NCI-H460 (cell line): ENCODE results near the gene XYLT1. TPM values are rescaled to one million over a fixed set of nuclear protein-coding genes. Genes with fewer than 3 reads are reported as not detected.
"Not testable (repeated sequence)": the region's sequence is repeated elsewhere in the genome, so short reads cannot be mapped to it uniquely, and the experiment has no call there.

ENCODE experiments used
- DNase-seq: peaks from one replicate; pipeline ENCODE4 v3.0.0-alpha.2; 2016; ENCODE audit warnings: low read depth; ENCODE audit errors: extremely low read depth
- polyA plus RNA-seq: library from polyadenylated mRNA; depleted of rRNA; stranded (reverse); fragments of >200 nt; gene quantifications from 2 replicates; pipeline ENCODE4 v1.2.3, GENCODE V29; 2014; cell fraction: nucleus; rRNA removed
- total RNA-seq: library from RNA; depleted of rRNA; stranded (reverse); fragments of >200 nt; shearing (Covaris generic); gene quantifications from 2 replicates; pipeline ENCODE4 v1.2.3, GENCODE V29; 2014; rRNA removed

The XYLT1 gene, protein sequence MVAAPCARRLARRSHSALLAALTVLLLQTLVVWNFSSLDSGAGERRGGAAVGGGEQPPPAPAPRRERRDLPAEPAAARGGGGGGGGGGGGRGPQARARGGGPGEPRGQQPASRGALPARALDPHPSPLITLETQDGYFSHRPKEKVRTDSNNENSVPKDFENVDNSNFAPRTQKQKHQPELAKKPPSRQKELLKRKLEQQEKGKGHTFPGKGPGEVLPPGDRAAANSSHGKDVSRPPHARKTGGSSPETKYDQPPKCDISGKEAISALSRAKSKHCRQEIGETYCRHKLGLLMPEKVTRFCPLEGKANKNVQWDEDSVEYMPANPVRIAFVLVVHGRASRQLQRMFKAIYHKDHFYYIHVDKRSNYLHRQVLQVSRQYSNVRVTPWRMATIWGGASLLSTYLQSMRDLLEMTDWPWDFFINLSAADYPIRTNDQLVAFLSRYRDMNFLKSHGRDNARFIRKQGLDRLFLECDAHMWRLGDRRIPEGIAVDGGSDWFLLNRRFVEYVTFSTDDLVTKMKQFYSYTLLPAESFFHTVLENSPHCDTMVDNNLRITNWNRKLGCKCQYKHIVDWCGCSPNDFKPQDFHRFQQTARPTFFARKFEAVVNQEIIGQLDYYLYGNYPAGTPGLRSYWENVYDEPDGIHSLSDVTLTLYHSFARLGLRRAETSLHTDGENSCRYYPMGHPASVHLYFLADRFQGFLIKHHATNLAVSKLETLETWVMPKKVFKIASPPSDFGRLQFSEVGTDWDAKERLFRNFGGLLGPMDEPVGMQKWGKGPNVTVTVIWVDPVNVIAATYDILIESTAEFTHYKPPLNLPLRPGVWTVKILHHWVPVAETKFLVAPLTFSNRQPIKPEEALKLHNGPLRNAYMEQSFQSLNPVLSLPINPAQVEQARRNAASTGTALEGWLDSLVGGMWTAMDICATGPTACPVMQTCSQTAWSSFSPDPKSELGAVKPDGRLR
- 27.1 and 27.2 TPM in 2 replicates for total RNA-seq
- 5.6 and 6.7 TPM in 2 replicates for polyA plus RNA-seq

DNA sequence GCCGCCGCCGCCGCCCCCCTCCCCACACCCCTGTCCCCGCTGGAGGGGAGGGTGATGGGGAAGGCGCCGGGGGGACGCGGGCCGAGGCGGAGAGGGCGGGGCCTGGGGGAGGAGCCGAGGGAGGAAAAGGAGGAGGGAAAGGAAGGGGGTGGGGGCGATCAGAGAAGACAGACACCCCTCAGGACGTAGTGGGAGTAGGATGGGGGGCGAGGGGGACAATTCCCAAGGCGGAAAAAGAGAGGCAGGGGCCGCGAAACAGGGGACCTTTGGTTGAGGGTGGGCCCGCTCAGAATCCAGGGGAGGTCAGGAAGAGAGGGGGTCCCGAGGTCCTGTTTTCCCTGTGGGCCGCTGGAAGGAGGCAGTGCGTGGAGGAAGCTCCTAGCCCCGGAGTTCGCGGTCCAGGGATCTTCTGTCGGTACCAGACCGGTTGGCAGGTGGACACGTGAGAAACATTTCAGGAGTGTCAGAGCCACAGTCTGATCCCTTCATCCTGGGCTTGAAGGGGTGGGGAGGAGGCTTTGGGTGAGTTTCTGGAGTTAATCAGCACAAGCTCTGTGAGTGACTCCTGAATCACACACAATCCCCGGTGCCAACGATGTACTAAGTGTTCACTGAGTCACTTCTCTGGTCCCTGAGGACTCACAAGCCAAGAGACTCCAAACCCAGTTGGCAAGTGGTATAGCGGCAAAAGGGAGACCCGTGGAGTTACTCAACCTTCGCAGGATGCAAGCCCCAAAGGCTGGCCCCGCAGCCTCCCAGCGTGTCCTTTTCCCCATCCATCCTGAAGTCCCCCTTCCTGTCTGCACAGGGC, at the start of gene XYLT1:
Gene XYLT1, minus strand, starts transcription at position 53 of the 811 bp plus-strand sequence. CDS start 164 bp downstream, outside the sequence.
- peak; percentile 67 for DNase-seq

DNA sequence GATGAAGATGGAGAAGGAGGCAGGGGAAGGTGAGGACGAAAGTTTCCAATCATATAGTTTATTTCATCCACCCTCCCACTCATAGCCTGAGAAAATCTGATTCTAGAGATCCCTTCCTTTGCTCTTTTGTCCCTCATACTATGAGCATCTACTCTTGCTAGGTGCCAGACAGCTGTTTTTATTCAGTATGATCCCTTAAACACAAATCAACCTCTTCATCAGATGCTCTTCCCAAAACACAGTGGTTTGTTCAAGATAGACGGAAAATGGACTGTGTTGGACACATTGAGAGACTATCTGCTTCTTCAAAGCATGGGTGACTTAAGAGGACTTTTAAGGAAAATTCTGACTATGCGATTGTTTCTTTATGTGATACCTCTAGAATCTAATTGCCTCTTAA, 49.4 kb upstream of the XYLT1 start:
- DNase-seq: no peak

DNA sequence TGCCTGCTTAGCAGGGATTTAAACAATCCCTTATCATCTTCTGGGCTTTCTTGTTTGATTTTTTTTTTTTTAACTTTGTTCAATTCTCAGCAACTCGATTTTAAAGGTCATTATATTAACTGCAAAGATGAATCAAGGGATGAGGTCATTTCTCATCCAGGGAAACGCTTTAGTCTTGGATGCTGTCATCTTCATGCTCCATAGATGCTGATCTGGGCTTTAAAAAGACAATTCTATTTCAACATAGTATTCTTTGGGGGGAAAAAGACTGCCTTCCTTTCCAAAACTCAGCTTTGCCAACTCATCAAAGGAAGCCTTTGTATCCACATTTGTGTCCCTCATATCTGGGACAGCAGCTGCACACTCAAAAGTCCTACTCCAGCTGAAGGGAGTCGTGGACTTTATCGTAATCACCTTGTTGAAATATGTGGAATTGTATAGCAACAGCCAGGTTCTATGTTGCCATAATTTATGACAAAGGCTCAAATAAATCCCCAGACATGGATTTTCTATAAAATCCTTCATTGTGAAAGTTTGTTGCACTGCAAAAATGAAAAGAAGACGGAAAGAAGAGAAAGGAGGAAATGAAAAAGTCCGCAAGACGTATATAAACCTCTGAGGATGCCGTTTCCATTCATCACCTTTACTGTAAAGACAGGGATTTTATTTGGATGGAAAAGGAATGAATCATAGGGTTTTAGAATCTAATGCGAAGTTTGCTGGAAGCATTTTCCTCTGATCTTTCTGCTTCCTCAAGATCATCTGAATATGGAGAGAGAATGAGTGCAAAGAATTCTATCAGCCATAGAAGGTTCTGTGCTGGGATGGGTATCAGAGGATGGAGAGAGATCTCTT, 48.6 kb upstream of the XYLT1 start:
- no peak for DNase-seq

DNA sequence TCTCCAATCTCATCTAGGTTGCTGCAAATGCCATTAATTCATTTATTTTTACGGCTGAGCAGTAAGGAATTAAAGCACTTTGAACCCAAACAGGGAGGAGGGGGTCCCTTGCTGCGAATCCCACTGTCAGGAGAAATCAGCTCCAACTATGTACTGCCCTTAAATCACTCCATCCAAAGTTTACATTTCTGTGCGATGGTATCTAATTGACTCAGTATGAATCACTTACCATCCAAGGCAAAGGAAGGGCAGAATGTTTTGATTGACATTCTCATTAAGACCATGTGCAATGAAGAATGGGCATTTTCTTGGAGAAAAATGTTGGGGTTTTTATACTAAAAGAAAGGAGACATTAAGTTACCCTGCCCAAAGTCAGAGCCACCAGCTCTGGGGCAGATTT, 47.7 kb upstream of the XYLT1 start:
- no peak for DNase-seq

DNA sequence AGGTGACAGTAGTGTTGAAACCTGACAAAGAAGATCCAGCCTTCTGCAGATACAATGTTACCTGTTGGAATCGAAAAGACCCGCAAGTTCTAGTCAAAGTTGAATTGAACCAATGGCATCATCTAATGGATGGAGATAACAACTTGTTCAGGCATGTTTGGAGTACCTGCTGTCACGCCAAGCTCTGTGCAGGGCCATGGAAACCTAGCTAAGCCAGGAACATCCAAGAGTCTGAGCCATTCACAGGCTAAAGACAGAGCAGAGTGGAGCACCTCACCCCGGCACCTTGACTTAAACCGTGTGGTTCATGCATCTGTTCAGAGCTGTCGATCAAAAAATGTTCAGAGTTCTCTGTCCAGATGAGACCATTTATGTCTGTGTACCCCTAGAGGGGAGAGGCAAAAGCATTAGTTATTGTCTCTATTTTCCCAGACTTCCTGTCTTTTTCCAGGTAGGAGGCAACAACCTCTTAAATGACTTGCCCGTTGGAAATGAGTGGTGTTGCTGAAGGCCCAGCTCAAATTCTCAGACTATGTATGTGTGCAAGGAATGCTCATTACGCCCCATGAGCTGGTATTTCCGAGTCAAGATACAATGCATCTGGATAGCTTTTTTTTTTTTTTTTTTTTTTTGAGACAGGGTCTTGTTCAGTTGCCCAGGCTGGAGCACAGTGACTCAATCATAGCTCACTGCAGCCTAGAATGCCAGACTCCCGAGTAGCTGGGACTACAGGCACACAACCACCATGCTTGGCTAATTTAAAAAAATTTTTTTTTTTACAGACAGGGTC, 44.9 kb upstream of the XYLT1 start:
- no peak for DNase-seq

DNA sequence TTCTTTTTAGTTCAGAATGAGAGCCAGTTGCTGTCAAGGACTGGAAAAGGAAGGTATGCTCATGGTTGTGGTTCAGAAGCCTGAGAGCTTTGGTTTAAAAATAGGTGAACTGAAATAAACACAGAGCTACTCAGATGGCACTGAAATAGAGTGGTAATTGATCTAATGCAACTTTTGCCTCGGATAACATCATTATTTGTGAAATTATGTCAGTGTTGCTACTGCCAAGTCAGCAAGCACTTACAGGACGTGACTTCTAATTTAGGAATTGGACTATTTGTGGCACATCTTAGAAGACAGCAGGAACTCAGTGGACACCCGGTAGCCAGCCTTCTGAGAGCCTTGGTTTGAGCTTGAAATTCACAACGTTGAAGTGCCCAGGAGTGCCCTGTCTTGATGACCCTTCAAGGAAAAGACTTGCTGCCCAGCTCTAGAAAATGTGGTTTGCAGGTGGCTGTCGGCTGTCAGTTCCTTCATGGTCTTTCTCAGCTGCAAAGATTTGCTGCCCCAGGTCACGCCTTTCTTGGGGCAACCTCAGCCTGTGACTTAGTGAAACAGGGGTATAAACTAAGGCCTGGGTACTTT, 42.0 kb upstream of the XYLT1 start:
- no peak for DNase-seq

DNA sequence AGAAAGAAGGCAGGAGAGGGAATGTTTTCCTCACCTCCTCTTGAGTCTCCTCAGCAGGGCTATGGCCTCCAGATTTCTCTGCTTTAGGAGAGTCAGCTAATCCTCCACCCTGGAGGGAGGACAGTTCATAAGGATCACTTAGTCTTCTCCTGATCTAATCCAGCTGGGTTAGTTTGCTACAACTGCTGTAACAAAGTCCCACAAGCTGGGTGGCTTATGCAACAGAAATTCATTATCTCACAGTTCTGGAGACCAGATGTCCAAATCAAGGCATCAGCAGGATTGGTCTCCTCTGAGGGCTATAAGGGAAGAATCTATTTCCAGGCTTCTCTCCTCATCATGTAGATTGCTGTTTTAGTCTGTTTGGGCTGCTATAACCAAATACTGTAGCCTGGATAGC, 40.6 kb upstream of the XYLT1 start:
- no peak for DNase-seq

DNA sequence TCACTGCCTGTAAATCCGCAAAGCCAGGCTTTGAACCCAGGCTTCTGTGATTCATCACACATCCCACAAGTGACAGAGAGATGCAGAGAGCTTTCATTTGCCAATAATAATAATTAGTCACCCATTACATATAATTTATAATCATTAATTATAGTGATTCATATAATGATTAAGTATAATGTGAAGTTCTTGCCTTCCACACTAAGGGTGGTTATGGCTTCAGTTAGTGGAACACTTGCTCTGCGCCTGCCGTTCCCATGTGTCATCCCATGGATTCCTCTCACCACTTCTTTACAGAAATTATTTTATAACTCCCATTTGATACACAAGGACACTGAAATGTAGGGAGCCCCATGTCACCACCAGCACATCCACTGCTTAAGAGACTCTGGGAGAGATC, 39.8 kb upstream of the XYLT1 start:
- DNase-seq: no peak

DNA sequence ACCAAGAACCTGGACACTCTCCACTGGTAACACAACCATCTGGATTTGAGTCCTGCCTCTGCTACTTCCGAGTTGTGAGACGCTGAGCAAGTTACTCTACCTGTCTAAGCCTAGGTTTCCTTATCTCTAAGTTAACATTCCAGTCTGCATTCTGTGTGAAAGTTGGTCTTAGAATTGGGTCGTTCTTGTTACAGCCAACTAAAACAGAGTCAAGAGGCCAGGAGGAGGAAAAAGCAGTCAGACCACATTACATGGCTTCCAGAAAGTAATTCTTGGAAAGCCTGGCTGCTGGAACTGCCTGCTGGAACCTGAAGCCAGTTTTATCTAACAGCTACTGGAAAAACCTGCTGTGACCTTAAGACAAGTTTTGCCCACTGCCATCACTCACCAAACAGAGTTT, 38.4 kb upstream of the XYLT1 start:
- DNase-seq: no peak

DNA sequence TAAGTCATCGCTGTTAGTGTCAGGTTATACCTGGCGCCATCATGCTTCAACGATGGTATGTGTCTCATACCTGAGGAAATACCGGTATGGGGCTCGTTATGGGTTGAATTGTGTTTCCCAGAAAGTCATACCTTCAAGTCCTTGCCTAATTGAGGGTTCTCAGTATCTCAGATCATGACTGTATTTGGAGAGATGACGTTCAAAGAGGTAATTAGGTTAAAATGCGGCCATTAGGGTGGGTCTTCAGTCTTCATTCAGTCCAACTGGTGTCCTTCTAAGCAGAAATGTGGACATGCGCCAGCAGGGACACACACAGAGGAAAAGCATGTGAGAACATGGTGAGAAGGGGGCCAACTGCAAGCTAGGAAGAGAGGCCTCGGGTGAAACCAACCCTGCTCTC, 37.5 kb upstream of the XYLT1 start:
- no peak for DNase-seq

DNA sequence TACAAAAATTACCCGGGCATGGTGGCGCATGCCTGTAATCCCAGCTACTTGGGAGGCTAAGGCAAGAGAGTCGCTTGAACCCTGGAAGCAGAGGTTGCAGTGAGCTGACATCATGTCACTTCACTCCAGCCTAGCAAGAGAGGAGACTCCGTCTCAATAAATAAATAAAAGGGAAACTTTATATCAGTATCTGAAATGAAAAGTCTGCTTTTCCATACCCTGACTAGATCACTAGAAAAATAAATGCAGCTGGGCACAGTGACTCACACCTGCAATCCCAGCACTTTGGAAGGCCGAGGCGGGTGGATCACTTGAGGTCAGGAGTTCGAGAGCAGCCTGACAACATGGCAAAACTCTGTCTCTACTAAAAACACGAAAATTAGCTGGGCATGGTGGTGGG, 36.8 kb upstream of the XYLT1 start:
- not testable (repeated sequence) for DNase-seq

DNA sequence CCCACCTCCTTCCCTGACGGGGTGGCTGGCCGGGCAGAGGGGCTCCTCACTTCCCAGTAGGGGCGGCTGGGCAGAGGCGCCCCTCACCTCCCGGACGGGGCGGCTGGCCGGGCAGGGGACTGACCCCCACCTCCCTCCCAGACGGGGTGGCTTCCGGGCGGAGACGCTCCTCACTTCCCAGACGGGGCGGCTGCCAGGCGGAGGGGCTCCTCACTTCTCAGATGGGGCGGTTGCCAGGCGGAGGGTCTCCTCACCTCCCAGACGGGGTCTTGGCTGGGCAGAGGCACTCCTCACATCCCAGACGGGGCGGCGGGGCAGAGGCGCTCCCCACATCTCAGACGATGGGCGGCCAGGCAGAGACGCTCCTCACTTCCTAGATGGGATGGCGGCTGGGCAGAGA, 35.1 kb upstream of the XYLT1 start:
- DNase-seq: not testable (repeated sequence)

DNA sequence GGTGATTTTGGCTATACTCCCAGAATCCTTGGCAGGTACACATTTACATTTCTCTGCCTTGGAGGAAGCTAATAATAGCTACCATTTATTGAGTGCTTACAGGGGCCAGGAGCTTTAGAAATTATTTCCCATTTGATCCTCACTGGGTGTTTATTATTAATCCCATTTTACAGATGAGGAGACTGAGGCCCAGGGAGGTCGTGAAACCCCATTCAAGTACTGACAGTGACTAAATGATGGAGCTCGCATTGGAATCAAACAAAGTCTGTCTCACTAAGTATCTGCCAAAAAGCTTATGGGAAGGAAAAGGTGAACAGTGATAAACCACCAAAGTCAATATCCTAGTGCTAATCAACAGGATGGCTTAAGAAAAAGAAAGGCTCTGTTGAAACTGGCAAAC, 33.3 kb upstream of the XYLT1 start:
- DNase-seq: no peak

DNA sequence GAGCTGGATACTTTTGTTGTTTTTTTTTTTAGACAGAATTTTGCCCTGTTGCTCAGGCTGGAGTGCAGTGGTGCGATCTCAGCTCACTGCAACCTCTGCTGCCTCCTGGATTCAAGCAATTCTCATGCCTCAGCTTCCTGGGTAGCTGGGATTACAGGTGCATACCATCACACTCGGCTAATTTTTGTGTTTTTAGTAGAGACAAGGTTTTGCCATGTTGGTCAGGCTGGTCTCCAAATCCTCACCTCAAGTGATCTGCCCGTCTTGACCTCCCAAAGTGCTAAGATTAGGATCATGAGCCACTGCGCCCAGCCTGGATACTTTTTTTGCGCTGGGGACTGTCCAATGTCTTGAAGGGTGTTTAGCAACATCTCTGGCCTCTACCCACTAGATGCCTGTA, 32.6 kb upstream of the XYLT1 start:
- DNase-seq: no peak

DNA sequence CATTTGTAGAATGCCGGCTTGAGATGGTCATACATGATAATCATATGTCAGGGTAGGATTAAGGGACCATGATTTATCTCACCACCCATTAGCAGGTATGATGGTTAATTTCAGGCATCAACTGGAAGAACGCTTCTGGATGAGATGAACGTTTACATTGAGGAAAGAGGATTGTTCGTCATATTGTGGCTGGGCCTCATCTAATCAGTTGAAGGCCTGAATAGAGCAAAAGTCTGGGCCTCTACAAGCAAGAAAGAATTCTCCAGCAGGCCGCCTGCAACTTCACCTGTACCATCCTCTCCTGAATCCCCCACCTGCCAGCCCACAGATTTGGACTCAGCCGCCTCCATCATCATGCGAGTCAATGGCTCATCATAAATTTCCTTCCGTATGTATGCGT, 30.6 kb upstream of the XYLT1 start:
- no peak for DNase-seq

DNA sequence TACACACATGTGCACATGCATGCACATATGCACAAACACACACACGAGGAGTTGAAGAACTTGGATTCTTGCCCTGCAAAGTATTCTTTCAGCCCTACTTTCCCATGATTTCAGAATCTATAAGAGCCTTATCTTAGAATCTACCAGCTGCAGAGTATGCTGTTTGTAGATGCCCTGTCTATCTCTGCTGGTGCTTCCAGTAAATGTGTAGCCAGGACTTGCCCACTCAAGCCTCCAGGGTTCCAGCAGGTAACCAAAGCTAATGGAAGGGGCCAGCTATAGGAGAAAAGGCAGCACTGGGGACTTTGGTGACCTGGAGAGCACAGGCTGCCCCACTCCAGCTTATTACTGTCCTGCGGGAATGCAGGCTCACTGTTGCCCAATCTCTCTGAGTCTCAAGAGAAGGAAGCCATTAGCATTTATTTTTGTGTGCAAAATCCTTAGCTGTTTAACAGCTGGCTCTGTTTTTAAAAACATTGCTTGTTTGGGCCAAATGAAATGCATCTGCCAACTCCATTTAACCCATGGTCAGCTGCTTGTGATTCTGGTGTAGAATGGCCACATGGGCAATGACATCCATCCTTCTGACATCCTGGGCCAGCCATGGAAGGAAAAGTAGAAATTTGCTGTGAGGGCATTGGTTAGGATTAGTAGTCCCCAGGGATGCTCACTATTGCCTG, 28.6 kb upstream of the XYLT1 start:
- DNase-seq: no peak

DNA sequence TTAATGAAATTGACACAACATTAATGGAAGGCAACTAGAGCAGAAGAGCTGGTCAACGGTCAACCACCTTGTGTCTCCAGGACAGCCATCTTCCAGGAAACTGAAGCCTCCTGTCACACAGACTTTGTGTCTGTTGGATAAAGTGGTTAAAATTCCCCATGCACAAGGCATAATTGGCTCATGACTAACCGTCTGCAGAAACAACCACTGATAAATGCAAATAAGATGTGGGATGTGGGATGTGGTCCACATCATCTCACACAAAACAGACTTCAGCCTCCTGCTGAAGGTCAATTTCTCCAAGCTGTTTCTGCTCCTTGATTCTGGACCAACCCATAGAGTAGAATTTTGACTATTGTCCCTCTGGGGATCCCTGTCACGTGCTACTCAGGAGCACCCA, 26.9 kb upstream of the XYLT1 start:
- DNase-seq: no peak

DNA sequence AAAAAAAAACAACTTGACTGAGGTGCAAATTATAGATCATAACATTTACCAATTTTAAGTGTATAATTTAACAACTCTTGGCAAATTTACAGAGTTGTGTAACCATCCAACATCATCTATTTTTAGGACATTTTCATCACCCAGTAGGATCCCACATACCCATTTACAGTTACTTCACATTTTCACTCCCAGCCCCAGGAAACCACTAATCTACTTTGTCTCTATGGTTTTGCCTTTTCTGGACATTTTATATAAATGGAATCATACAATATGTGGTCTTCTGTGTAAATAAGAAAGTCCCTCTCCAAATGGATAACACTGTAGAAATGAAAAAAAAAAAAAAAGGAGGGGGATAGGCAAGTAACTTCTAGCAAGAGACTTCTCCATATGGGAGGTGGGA, 26.1 kb upstream of the XYLT1 start:
- no peak for DNase-seq
